Loucy (cell line): ENCODE results near the gene CLNK.

Source experiments
- EZH2phosphoT487 ChIP-seq: fragments of 200-600 bp; IDR thresholded peaks from 2 replicates; pipeline ENCODE4 v1.6.1; 2018; ENCODE audit warnings: antibody characterized with exemption, mild to moderate bottlenecking, moderate library complexity, borderline replicate concordance
- TF ChIP-seq, protein P1 (sequence below): fragments of 200-600 bp; sonication (generic); conservative IDR thresholded peaks from 2 replicates; pipeline ENCODE4 v1.5.1; 2014; ENCODE audit warnings: mild to moderate bottlenecking, antibody characterized with exemption, low read length

DNA sequence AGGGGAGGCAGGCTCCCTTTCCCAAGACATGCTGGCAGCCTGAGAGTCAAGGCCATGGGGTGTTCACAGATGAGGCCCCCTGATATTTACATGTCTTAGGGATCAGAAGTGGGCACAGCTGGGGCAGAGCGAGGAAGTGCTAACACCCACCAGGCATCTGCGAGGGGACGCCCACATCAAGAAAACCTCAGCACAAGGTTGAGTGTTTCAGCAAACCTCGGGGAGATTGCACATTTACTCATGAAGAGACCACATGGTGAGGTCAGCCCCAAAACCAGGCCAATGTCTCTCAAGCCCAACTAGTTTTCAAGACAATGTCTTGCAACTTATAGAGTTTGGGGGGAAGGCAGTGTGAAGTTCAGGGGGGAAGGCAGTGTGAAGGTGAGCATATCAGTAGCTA lies 55.2 kb downstream of the CLNK start:
- TF ChIP-seq, protein P1, sequence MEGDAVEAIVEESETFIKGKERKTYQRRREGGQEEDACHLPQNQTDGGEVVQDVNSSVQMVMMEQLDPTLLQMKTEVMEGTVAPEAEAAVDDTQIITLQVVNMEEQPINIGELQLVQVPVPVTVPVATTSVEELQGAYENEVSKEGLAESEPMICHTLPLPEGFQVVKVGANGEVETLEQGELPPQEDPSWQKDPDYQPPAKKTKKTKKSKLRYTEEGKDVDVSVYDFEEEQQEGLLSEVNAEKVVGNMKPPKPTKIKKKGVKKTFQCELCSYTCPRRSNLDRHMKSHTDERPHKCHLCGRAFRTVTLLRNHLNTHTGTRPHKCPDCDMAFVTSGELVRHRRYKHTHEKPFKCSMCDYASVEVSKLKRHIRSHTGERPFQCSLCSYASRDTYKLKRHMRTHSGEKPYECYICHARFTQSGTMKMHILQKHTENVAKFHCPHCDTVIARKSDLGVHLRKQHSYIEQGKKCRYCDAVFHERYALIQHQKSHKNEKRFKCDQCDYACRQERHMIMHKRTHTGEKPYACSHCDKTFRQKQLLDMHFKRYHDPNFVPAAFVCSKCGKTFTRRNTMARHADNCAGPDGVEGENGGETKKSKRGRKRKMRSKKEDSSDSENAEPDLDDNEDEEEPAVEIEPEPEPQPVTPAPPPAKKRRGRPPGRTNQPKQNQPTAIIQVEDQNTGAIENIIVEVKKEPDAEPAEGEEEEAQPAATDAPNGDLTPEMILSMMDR = no peak
- TF ChIP-seq EZH2phosphoT487 = no peak
